MCF 10A (cell line): Measurements from ENCODE around the gene WNT7A. TPM values are rescaled to one million over a fixed set of nuclear protein-coding genes. Genes with fewer than 3 reads are reported as not detected.

Experiments
- BruUV-seq: library from RNA; stranded (reverse); fragments of 400-500 nt; replicated peaks from 2 replicates; lab custom pipeline; 2021; lab: Mats Ljungman, UMichigan
- CTCF ChIA-PET: fragments of 300-600 bp; sonication (Branson Sonifier 250); formaldehyde crosslinking; extraction: SDS; loops from one replicate; lab custom pipeline; 2021; ENCODE audit warnings: antibody characterized with exemption, inconsistent platforms; lab: Yijun Ruan, JAX
- POLR2A ChIA-PET: fragments of 300-600, 350-650 bp; sonication (Branson Sonifier 250); formaldehyde crosslinking; extraction: SDS; loops from one replicate; lab custom pipeline; 2020; ENCODE audit warnings: antibody characterized with exemption, inconsistent platforms; lab: Yijun Ruan, JAX
- DNase-seq: peaks from one replicate; pipeline ENCODE4 v3.0.0-alpha.2; 2018; ENCODE audit not compliant: unreplicated experiment
- H3K27ac Mint-ChIP-seq: one replicate; pipeline ENCODE4 v1.8.0; 2022; ENCODE audit warnings: mild to moderate bottlenecking, low read depth, mixed read lengths; ENCODE audit not compliant: unreplicated experiment
- H3K27me3 Mint-ChIP-seq: one replicate; pipeline ENCODE4 v1.8.0; 2022; ENCODE audit warnings: mixed read lengths; ENCODE audit not compliant: insufficient read depth, unreplicated experiment
- H3K36me3 Mint-ChIP-seq: one replicate; pipeline ENCODE4 v1.8.0; 2022; ENCODE audit warnings: mild to moderate bottlenecking, moderate library complexity, mixed read lengths; ENCODE audit not compliant: insufficient read depth, unreplicated experiment
- H3K4me1 Mint-ChIP-seq: one replicate; pipeline ENCODE4 v1.8.0; 2022; ENCODE audit warnings: mixed read lengths; ENCODE audit not compliant: insufficient read depth, unreplicated experiment
- H3K4me3 Mint-ChIP-seq: one replicate; pipeline ENCODE4 v1.8.0; 2022; ENCODE audit warnings: mild to moderate bottlenecking, moderate library complexity, mixed read lengths; ENCODE audit not compliant: unreplicated experiment
- H3K9me3 Mint-ChIP-seq: one replicate; pipeline ENCODE4 v1.8.0; 2022; ENCODE audit warnings: mixed read lengths; ENCODE audit not compliant: unreplicated experiment
- CTCF ChIP-seq: fragments of 200-600 bp; IDR thresholded peaks from one replicate; pipeline ENCODE4 v1.8.0; 2022; ENCODE audit warnings: antibody characterized with exemption, mild to moderate bottlenecking; ENCODE audit not compliant: unreplicated experiment
- intact Hi-C: fragments of 100-400 bp; cut with micrococcal nuclease; formaldehyde crosslinking; loops from 2 replicates; pipeline ENCODE4 v1.14.1; 2022
- total RNA-seq: library from RNA; stranded (reverse); gene quantifications from 2 replicates; pipeline ENCODE4 v1.2.3, GENCODE V29; 2022

The WNT7A gene
- total RNA-seq, 1 experiment from 2014 or later = 0.47 TPM

- Mint-ChIP-seq H3K9me3 (peaks cover 7% of the 10 kb centered on the region), H3K4me3 (no peak overlapping the region), H3K27ac (no peak overlapping the region), H3K36me3 (no peaks in the 10 kb centered on the region), H3K27me3 (no peaks in the 10 kb centered on the region), H3K4me1 (peaks cover 38% of the 10 kb centered on the region)
- no TSS peak for BruUV-seq
- POLR2A ChIA-PET = interaction anchor here (2.0 kb wide), 1 partner anchor 26 kb away, joined by 9 read pairs; no protein-coding TSS in a partner anchor
- TF ChIP-seq CTCF = no peak
- CTCF ChIA-PET = interaction anchor here (4.2 kb wide), 1 partner anchor 166 kb away, joined by 22 read pairs; no protein-coding TSS in a partner anchor
- DNase-seq = no peak
- intact Hi-C loops = no loop called here
These were observed 56.2 kb downstream of the WNT7A start for GRCh38 chr3:13823692-13824091.

- intact Hi-C loops = no loop called here
- H3K4me1 Mint-ChIP-seq = peaks cover 38% of the 10 kb centered on the region
- BruUV-seq = no TSS peak
- no peak overlapping the region for H3K4me3 Mint-ChIP-seq
- POLR2A ChIA-PET = no interaction called here
- H3K27ac Mint-ChIP-seq = no peak overlapping the region
- peaks cover 7% of the 10 kb centered on the region for H3K9me3 Mint-ChIP-seq
- no peak for DNase-seq
- no peaks in the 10 kb centered on the region for H3K36me3 Mint-ChIP-seq
- no peak for TF ChIP-seq CTCF
- CTCF ChIA-PET = interaction anchor here (4.2 kb wide), 1 partner anchor 165 kb away, joined by 22 read pairs; no protein-coding TSS in a partner anchor
- H3K27me3 Mint-ChIP-seq = no peaks in the 10 kb centered on the region
These were observed 56.8 kb downstream of the WNT7A start for GRCh38 chr3:13822871-13823585.

GRCh38 chr3:13822042-13822441, 57.8 kb downstream of the WNT7A start:
- peaks cover 38% of the 10 kb centered on the region for H3K4me1 Mint-ChIP-seq
- no peaks in the 10 kb centered on the region for H3K27me3 Mint-ChIP-seq
- ChIA-PET POLR2A (interaction anchor here (0.7 kb wide), 1 partner anchor 357 kb away, joined by 3 read pairs; no protein-coding TSS in a partner anchor), CTCF (no interaction called here)
- no peak overlapping the region for H3K27ac Mint-ChIP-seq
- peaks cover 9% of the 10 kb centered on the region for H3K9me3 Mint-ChIP-seq
- no peak for TF ChIP-seq CTCF
- H3K4me3 Mint-ChIP-seq = no peak overlapping the region
- intact Hi-C loops = no loop called here
- DNase-seq = peak; percentile 72
- no peaks in the 10 kb centered on the region for H3K36me3 Mint-ChIP-seq
- no TSS peak for BruUV-seq

- POLR2A ChIA-PET = no interaction called here
- CTCF ChIA-PET = interaction anchor here (1.4 kb wide), 1 partner anchor 60 kb away, joined by 4 read pairs; the partner anchor contains the start of gene WNT7A
- no peak for TF ChIP-seq CTCF
- H3K27me3 Mint-ChIP-seq = no peaks in the 10 kb centered on the region
- H3K36me3 Mint-ChIP-seq = no peaks in the 10 kb centered on the region
- H3K9me3 Mint-ChIP-seq = peaks cover 17% of the 10 kb centered on the region
- no peak for DNase-seq
- H3K4me1 Mint-ChIP-seq = peaks cover 30% of the 10 kb centered on the region
- no TSS peak for BruUV-seq
- no peak overlapping the region for H3K4me3 Mint-ChIP-seq
- intact Hi-C loops = no loop called here
- no peak overlapping the region for H3K27ac Mint-ChIP-seq
These were observed 58.7 kb downstream of the WNT7A start for GRCh38 chr3:13821126-13821525.
